D721Med (cell line): Measurements from ENCODE around the gene UBASH3B.

Experiments used
- DNase-seq: peaks from one replicate; pipeline ENCODE4 v3.0.0; 2011; ENCODE audit warnings: low spot score; ENCODE audit not compliant: insufficient read length
- FAIRE-seq: peaks from 2 replicates; lab custom pipeline; 2011; peaks lifted over from hg19 to GRCh38; lab: Jason Lieb, UNC
- CTCF ChIP-seq: IDR thresholded peaks from 2 replicates; pipeline ENCODE4 v1.5.1; 2012; ENCODE audit warnings: mild to moderate bottlenecking, control low read depth; ENCODE audit not compliant: insufficient read depth; ENCODE audit errors: missing control alignments

The UBASH3B gene

GRCh38 chr11:122677256-122677655 is 21.7 kb downstream of the UBASH3B start:
- DNase-seq, result no peak
- no peak for TF ChIP-seq CTCF
- no peak for FAIRE-seq

GRCh38 chr11:122678406-122678805 is 22.9 kb downstream of the UBASH3B start:
- FAIRE-seq (no peak), DNase-seq (no peak)
- TF ChIP-seq CTCF, result no peak

GRCh38 chr11:122679466-122679865 is 23.9 kb downstream of the UBASH3B start:
- no peak for TF ChIP-seq CTCF
- DNase-seq (no peak), FAIRE-seq (no peak)

GRCh38 chr11:122681070-122681469 is 25.5 kb downstream of the UBASH3B start:
- DNase-seq, result no peak
- FAIRE-seq, result no peak
- no peak for TF ChIP-seq CTCF

- no peak for FAIRE-seq
- DNase-seq, result no peak
Observed at GRCh38 chr11:122681735-122682134, 26.2 kb downstream of the UBASH3B start.

GRCh38 chr11:122682464-122682863 is 26.9 kb downstream of the UBASH3B start:
- FAIRE-seq, result no peak
- TF ChIP-seq CTCF, result no peak
- no peak for DNase-seq

More at GRCh38 chr11:122681735-122682134, 26.2 kb downstream of the UBASH3B start:
- TF ChIP-seq CTCF, result no peak

- DNase-seq (no peak), FAIRE-seq (no peak)
- no peak for TF ChIP-seq CTCF
Observed at GRCh38 chr11:122685041-122685440, 29.5 kb downstream of the UBASH3B start.
